ENCODE data around the gene ARAP3. TPM values are rescaled to one million over a fixed set of nuclear protein-coding genes. Genes with fewer than 3 reads are reported as not detected.

Gene ARAP3
- total and polyA plus RNA-seq, 2 donors (not counting 3 experiments of a cell fraction or from before 2014, with no cell fraction given): 60.6 to 136 TPM

DNA sequence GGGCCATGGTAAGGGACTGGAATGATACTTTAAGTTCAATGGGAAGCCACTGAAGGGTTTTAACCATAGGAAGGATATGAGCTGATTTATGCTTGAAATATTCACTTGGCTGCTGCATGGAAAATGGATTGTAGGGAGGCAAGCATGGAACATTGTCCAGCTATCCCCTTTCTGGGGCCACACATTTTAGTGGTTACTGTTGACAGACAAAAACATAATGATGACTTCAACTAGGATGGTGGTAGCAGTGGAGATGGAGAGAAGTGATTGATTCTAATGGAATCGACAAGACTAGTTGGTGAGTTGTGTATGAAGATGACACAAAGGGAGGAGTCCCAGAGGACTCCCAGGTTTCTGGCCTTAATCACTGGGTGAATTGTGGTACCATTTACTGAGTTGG, 24.6 kb downstream of the ARAP3 start:
- BruUV-seq (replicated peaks): no TSS peak
- H3K9me1 ChIP-seq (replicated peaks; ENCODE audit: control insufficient read depth, extremely low read depth, insufficient read depth, low read length): no peaks in the 10 kb centered on the region
- CTCF ChIA-PET: interaction anchor here (1.4 to 1.6 kb wide), 5 partner anchors 7 to 303 kb away, joined by 3 to 6 read pairs (median 4); partner anchors contain the start of genes HDAC3 and RELL2
- no peak for DNase-seq (ENCODE audit: low read depth, low spot score)
- dilution Hi-C loops (cut with MboI; ENCODE audit: extremely low pct_ligation_motif_present, low sequenced_read_pairs) (no loop called here), intact Hi-C loops (cut with micrococcal nuclease) (no loop called here)
- no peaks in the 10 kb centered on the region for H3K27me3 ChIP-seq (ENCODE audit: control insufficient read depth in 2 of 2, insufficient read depth in 2 of 2, low read length in 2 of 2)
- no peaks in the 10 kb centered on the region for H4K20me1 ChIP-seq (replicated peaks; ENCODE audit: control insufficient read depth, extremely low read depth, insufficient read depth, low read length)
- no peak overlapping the region for H3K4me3 ChIP-seq (replicated peaks in 1 of 3; ENCODE audit: insufficient read depth in 1 of 3, low read depth in 1 of 3, low read length in 3 of 3)
- no peak for FAIRE-seq
- no peak overlapping the region for H2AFZ ChIP-seq (ENCODE audit: low read depth, low read length)
- H3K27ac ChIP-seq (ENCODE audit: insufficient read depth, low read depth, low read length): peak overlapping the region; percentile 36
- no peaks in the 10 kb centered on the region for H3K9me3 ChIP-seq (replicated peaks; ENCODE audit: control insufficient read depth, insufficient read depth, low read length)
- TF ChIP-seq, protein P1, sequence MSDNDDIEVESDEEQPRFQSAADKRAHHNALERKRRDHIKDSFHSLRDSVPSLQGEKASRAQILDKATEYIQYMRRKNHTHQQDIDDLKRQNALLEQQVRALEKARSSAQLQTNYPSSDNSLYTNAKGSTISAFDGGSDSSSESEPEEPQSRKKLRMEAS (IDR thresholded peaks at IDR 0.05; ENCODE audit: insufficient read depth, insufficient read length): no peak
- TF ChIP-seq EZH2 (IDR thresholded peaks at IDR 0.05; ENCODE audit: borderline replicate concordance, low read depth, low read length, severe bottlenecking) (no peak), MYC (IDR thresholded peaks at IDR 0.05; ENCODE audit: low read depth, low read length) (no peak), GATA2 (IDR thresholded peaks at IDR 0.05; ENCODE audit: insufficient read depth, insufficient read length, low read depth, low read length) (no peak)
- TF ChIP-seq, protein P2, sequence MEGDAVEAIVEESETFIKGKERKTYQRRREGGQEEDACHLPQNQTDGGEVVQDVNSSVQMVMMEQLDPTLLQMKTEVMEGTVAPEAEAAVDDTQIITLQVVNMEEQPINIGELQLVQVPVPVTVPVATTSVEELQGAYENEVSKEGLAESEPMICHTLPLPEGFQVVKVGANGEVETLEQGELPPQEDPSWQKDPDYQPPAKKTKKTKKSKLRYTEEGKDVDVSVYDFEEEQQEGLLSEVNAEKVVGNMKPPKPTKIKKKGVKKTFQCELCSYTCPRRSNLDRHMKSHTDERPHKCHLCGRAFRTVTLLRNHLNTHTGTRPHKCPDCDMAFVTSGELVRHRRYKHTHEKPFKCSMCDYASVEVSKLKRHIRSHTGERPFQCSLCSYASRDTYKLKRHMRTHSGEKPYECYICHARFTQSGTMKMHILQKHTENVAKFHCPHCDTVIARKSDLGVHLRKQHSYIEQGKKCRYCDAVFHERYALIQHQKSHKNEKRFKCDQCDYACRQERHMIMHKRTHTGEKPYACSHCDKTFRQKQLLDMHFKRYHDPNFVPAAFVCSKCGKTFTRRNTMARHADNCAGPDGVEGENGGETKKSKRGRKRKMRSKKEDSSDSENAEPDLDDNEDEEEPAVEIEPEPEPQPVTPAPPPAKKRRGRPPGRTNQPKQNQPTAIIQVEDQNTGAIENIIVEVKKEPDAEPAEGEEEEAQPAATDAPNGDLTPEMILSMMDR (IDR thresholded peaks at IDR 0.05; ENCODE audit: extremely low read depth in 1 of 2, insufficient read depth in 1 of 2, low read depth in 1 of 2, low read length in 2 of 2): no peak
- H3K4me2 ChIP-seq (ENCODE audit: insufficient read depth, low read length): no peak overlapping the region
- peaks cover 10% of the 10 kb centered on the region for H3K4me1 ChIP-seq (ENCODE audit: control insufficient read depth, extremely low read depth, insufficient read depth, low read length)
- POLR2A ChIA-PET: no interaction called here
- H3K79me2 ChIP-seq (ENCODE audit: control insufficient read depth, insufficient read depth, low read length): peaks cover 3% of the 10 kb centered on the region
- no peak overlapping the region for H3K9ac ChIP-seq (replicated peaks; ENCODE audit: extremely low read depth, insufficient read depth, low read length)
- H3K36me3 ChIP-seq (ENCODE audit: control insufficient read depth in 2 of 2, extremely low read depth in 1 of 2, insufficient read depth in 2 of 2, low read length in 2 of 2): peaks cover 37 to 59% of the 10 kb centered on the region in 2 experiments

DNA sequence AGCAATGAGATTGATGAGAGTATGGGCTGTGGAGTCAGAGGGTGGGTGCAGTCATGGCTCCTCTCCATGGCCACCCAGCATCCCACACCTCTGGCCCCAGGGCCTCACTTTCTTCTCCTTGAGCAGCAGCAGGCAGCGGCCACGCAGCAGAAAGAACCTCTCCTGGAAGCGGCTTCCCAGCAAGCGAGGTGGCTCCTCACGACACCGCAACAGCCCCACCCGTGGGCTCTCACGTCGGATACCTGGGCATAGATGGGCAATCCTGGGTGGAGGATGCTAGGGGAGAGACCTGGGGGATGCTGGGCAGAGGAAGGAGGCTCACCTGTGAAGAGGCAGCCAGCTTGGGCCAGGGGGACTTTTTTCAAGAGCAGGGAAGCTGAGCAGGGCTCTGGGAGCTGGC, 25.6 kb downstream of the ARAP3 start:
- dilution Hi-C loops (cut with MboI; ENCODE audit: extremely low pct_ligation_motif_present, low sequenced_read_pairs): no loop called here
- intact Hi-C loops (cut with micrococcal nuclease): no loop called here
- H3K4me1 ChIP-seq (ENCODE audit: control insufficient read depth, extremely low read depth, insufficient read depth, low read length): peaks cover 16% of the 10 kb centered on the region

More for the DNA sequence above, 25.6 kb downstream of the ARAP3 start:
- TF ChIP-seq, protein P1 (IDR thresholded peaks at IDR 0.05; ENCODE audit: insufficient read depth, insufficient read length): no peak
- TF ChIP-seq FOS (IDR thresholded peaks at IDR 0.05; ENCODE audit: borderline replicate concordance, insufficient read depth, low read length) (no peak), POLR2A (IDR thresholded peaks at IDR 0.05; ENCODE audit: low read depth, low read length) (no peak), MYC (IDR thresholded peaks at IDR 0.05; ENCODE audit: low read depth, low read length) (no peak), GATA2 (IDR thresholded peaks at IDR 0.05; ENCODE audit: insufficient read depth, insufficient read length, low read depth, low read length) (no peak), EZH2 (IDR thresholded peaks at IDR 0.05; ENCODE audit: borderline replicate concordance, low read depth, low read length, severe bottlenecking) (no peak), POLR2AphosphoS5 (IDR thresholded peaks at IDR 0.05; ENCODE audit: insufficient read depth, low read depth, low read length) (no peak), JUN (IDR thresholded peaks at IDR 0.05; ENCODE audit: borderline replicate concordance, insufficient read depth, insufficient read length, low read depth) (no peak)
- TF ChIP-seq, protein P2 (IDR thresholded peaks at IDR 0.05; ENCODE audit: extremely low read depth in 1 of 2, insufficient read depth in 1 of 2, low read depth in 1 of 2, low read length in 2 of 2): no peak
- no TSS peak for BruUV-seq (replicated peaks)
- Histone ChIP-seq H3K4me3 (replicated peaks in 1 of 3; ENCODE audit: insufficient read depth in 1 of 3, low read depth in 1 of 3, low read length in 3 of 3) (no peak overlapping the region), H3K9ac (replicated peaks; ENCODE audit: extremely low read depth, insufficient read depth, low read length) (no peak overlapping the region), H2AFZ (ENCODE audit: low read depth, low read length) (no peak overlapping the region), H3K27me3 (ENCODE audit: control insufficient read depth in 2 of 2, insufficient read depth in 2 of 2, low read length in 2 of 2) (no peaks in the 10 kb centered on the region), H3K9me1 (replicated peaks; ENCODE audit: control insufficient read depth, extremely low read depth, insufficient read depth, low read length) (no peaks in the 10 kb centered on the region), H3K36me3 (ENCODE audit: control insufficient read depth in 2 of 2, extremely low read depth in 1 of 2, insufficient read depth in 2 of 2, low read length in 2 of 2) (peaks cover 31 to 52% of the 10 kb centered on the region in 2 experiments), H3K27ac (ENCODE audit: insufficient read depth, low read depth, low read length) (no peak overlapping the region), H3K79me2 (ENCODE audit: control insufficient read depth, insufficient read depth, low read length) (peaks cover 3% of the 10 kb centered on the region), H3K9me3 (replicated peaks; ENCODE audit: control insufficient read depth, insufficient read depth, low read length) (no peaks in the 10 kb centered on the region), H3K4me2 (ENCODE audit: insufficient read depth, low read length) (no peak overlapping the region), H4K20me1 (replicated peaks; ENCODE audit: control insufficient read depth, extremely low read depth, insufficient read depth, low read length) (no peaks in the 10 kb centered on the region)
- DNase-seq (ENCODE audit: low read depth, low spot score) (no peak), FAIRE-seq (no peak)
- CTCF ChIA-PET: interaction anchor here (1.4 kb wide), 1 partner anchor 8 kb away, joined by 3 read pairs; no protein-coding TSS in a partner anchor
- POLR2A ChIA-PET: no interaction called here

Measured in endothelial cell of umbilical vein (primary cell).